H1 (cell line): ENCODE measurements around the gene WNT9B. TPM values are rescaled to one million over a fixed set of nuclear protein-coding genes. Genes with fewer than 3 reads are reported as not detected.

Experiments used
- EZH2 ChIP-seq: fragments of 200-600 bp; sonication (generic); IDR thresholded peaks from 2 replicates; pipeline ENCODE4 v1.7.1; 2012; ENCODE audit warnings: low read depth, mild to moderate bottlenecking, moderate library complexity, low read length, inconsistent platforms; ENCODE audit not compliant: severe bottlenecking
- GABPA ChIP-seq: IDR thresholded peaks from 2 replicates; pipeline ENCODE4 v1.6.1; 2011; ENCODE audit warnings: mild to moderate bottlenecking, low read length, moderate library complexity, borderline replicate concordance; ENCODE audit not compliant: insufficient read depth
- JUN ChIP-seq: IDR thresholded peaks from 2 replicates; pipeline ENCODE4 v1.6.1; 2011; ENCODE audit warnings: low read depth, mild to moderate bottlenecking, improper control_type of control experiment, low read length
- NANOG ChIP-seq: IDR thresholded peaks from 2 replicates; pipeline ENCODE4 v1.6.1; 2011; ENCODE audit warnings: low read length, low read depth, mild to moderate bottlenecking, inconsistent platforms; ENCODE audit not compliant: insufficient read depth, poor library complexity, severe bottlenecking
- NRF1 ChIP-seq: IDR thresholded peaks from 2 replicates; pipeline ENCODE4 v1.6.1; 2011; ENCODE audit warnings: mild to moderate bottlenecking, low read depth, low read length, improper control_type of control experiment
- SIN3A ChIP-seq, 2 experiments: IDR thresholded peaks in 1 of 2; conservative IDR thresholded peaks in 1 of 2; 2 replicates each; pipeline ENCODE4 v1.6.1; 2011 to 2012; ENCODE audit warnings: low read length in 2 of 2, improper control_type of control experiment in 1 of 2, low read depth in 1 of 2, mild to moderate bottlenecking in 1 of 2
- TAF7 ChIP-seq: optimal IDR thresholded peaks from 2 replicates; pipeline ENCODE3; 2011; ENCODE audit warnings: low read depth, mild to moderate bottlenecking, inconsistent platforms, low read length, moderate library complexity, borderline replicate concordance
- TBP ChIP-seq: IDR thresholded peaks from 2 replicates; pipeline ENCODE4 v1.6.1; 2011; ENCODE audit warnings: low read depth, low read length, improper control_type of control experiment
- polyA plus RNA-seq, 7 experiments: library from polyadenylated mRNA; depleted of rRNA in 3 of 7; stranded (reverse) in 5 of 7; unstranded in 2 of 7; fragments of >200 nt in 5 of 7; fragments of 200-250 nt in 2 of 7; gene quantifications; 1 replicate in 5 of 7; 2 replicates in 1 of 7; 4 replicates in 1 of 7; pipeline versions ENCODE4 v1.2.1 to v1.2.3, GENCODE V29; 2011 to 2013; ENCODE audit warnings: missing spikeins in 2 of 7, mixed read lengths in 2 of 7
- total RNA-seq: library from RNA; stranded (reverse); fragmentation: NEBNext Ultra II Directional; extraction: Animal tissue kit (Norgen Biotek cat#: 25700); gene quantifications from 2 replicates; pipeline ENCODE4 v1.2.1, GENCODE V29; 2021
- TF ChIP-seq, protein P1 (sequence below): fragments of 300-600 bp; sonication (generic); IDR thresholded peaks from 2 replicates; pipeline ENCODE4 v1.7.1; 2012; ENCODE audit warnings: low read length, moderate library complexity, mild to moderate bottlenecking, inconsistent platforms; ENCODE audit not compliant: insufficient replicate concordance

WNT9B gene
- total and polyA plus RNA-seq, 2 of the 8 experiments (the other 6 are each of a cell fraction or from before 2014, with no cell fraction given): 0.21 TPM; not detected in 1

GRCh38 chr17:46878055-46878454 lies 26.7 kb downstream of the WNT9B start (continued):
- TF ChIP-seq, protein P1, sequence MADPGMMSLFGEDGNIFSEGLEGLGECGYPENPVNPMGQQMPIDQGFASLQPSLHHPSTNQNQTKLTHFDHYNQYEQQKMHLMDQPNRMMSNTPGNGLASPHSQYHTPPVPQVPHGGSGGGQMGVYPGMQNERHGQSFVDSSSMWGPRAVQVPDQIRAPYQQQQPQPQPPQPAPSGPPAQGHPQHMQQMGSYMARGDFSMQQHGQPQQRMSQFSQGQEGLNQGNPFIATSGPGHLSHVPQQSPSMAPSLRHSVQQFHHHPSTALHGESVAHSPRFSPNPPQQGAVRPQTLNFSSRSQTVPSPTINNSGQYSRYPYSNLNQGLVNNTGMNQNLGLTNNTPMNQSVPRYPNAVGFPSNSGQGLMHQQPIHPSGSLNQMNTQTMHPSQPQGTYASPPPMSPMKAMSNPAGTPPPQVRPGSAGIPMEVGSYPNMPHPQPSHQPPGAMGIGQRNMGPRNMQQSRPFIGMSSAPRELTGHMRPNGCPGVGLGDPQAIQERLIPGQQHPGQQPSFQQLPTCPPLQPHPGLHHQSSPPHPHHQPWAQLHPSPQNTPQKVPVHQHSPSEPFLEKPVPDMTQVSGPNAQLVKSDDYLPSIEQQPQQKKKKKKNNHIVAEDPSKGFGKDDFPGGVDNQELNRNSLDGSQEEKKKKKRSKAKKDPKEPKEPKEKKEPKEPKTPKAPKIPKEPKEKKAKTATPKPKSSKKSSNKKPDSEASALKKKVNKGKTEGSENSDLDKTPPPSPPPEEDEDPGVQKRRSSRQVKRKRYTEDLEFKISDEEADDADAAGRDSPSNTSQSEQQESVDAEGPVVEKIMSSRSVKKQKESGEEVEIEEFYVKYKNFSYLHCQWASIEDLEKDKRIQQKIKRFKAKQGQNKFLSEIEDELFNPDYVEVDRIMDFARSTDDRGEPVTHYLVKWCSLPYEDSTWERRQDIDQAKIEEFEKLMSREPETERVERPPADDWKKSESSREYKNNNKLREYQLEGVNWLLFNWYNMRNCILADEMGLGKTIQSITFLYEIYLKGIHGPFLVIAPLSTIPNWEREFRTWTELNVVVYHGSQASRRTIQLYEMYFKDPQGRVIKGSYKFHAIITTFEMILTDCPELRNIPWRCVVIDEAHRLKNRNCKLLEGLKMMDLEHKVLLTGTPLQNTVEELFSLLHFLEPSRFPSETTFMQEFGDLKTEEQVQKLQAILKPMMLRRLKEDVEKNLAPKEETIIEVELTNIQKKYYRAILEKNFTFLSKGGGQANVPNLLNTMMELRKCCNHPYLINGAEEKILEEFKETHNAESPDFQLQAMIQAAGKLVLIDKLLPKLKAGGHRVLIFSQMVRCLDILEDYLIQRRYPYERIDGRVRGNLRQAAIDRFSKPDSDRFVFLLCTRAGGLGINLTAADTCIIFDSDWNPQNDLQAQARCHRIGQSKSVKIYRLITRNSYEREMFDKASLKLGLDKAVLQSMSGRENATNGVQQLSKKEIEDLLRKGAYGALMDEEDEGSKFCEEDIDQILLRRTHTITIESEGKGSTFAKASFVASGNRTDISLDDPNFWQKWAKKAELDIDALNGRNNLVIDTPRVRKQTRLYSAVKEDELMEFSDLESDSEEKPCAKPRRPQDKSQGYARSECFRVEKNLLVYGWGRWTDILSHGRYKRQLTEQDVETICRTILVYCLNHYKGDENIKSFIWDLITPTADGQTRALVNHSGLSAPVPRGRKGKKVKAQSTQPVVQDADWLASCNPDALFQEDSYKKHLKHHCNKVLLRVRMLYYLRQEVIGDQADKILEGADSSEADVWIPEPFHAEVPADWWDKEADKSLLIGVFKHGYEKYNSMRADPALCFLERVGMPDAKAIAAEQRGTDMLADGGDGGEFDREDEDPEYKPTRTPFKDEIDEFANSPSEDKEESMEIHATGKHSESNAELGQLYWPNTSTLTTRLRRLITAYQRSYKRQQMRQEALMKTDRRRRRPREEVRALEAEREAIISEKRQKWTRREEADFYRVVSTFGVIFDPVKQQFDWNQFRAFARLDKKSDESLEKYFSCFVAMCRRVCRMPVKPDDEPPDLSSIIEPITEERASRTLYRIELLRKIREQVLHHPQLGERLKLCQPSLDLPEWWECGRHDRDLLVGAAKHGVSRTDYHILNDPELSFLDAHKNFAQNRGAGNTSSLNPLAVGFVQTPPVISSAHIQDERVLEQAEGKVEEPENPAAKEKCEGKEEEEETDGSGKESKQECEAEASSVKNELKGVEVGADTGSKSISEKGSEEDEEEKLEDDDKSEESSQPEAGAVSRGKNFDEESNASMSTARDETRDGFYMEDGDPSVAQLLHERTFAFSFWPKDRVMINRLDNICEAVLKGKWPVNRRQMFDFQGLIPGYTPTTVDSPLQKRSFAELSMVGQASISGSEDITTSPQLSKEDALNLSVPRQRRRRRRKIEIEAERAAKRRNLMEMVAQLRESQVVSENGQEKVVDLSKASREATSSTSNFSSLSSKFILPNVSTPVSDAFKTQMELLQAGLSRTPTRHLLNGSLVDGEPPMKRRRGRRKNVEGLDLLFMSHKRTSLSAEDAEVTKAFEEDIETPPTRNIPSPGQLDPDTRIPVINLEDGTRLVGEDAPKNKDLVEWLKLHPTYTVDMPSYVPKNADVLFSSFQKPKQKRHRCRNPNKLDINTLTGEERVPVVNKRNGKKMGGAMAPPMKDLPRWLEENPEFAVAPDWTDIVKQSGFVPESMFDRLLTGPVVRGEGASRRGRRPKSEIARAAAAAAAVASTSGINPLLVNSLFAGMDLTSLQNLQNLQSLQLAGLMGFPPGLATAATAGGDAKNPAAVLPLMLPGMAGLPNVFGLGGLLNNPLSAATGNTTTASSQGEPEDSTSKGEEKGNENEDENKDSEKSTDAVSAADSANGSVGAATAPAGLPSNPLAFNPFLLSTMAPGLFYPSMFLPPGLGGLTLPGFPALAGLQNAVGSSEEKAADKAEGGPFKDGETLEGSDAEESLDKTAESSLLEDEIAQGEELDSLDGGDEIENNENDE: no peak
- no peak for TF ChIP-seq GABPA
- TF ChIP-seq JUN: no peak
- no peak for TF ChIP-seq NANOG
- TF ChIP-seq SIN3A (conservative IDR thresholded peaks at IDR 0.05 in 1 of 2, IDR thresholded peaks at IDR 0.05 in 1 of 2; ENCODE audit: low read depth in 1 of 2, low read length in 2 of 2): no peak
- no peak for TF ChIP-seq TAF7
- no peak for TF ChIP-seq TBP
- no peak for TF ChIP-seq NRF1
- no peak for TF ChIP-seq EZH2
